Fibroblast of skin of scalp (primary cell): ENCODE data around the gene DRAM1.
"Not testable (repeated sequence)": the region's sequence is repeated elsewhere in the genome, so short reads cannot be mapped to it uniquely, and the experiment has no call there.

Experiments
- DNase-seq: peaks from one replicate; pipeline ENCODE4 v3.0.0-alpha.2; 2013

The DRAM1 gene

DNA sequence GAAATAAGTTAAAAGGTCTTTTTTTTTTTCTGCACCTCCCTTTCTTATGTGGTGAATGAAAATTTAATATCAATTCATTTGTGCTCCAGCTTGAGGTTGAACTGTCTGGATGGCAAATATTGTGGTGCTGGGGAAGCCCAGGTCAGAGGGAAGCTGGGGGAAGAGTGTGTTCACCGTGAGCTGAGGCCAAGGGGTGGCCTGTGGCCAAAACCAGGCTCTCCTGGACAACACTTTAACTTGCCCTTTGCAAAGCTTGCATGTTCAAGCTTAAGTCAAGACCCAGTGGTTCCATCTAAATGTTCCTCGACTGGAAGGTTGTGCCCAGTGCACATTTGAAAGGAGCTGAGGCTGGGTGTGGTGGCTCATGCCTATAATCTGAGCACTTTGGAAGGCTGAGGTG, 28.8 kb downstream of the DRAM1 start:
- no peak for DNase-seq

DNA sequence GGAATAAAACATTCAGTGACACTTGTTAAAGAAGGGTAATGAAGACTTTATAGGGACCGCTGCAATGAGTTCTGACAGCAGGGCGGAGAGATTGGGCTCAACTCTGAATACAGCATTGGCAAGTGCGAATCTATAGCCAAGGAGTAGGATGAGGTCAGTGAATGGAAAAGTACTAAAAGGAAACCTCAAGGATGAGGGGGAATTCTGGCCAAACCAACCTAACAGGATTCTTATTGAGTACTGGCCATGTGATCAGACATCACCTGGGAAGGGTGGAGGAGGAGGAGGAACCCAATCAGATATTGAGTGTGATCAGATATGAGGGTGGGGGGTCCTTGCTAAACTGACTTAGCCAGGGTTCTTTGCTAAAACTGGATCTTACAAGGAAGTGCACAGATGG, 31.0 kb downstream of the DRAM1 start:
- no peak for DNase-seq

DNA sequence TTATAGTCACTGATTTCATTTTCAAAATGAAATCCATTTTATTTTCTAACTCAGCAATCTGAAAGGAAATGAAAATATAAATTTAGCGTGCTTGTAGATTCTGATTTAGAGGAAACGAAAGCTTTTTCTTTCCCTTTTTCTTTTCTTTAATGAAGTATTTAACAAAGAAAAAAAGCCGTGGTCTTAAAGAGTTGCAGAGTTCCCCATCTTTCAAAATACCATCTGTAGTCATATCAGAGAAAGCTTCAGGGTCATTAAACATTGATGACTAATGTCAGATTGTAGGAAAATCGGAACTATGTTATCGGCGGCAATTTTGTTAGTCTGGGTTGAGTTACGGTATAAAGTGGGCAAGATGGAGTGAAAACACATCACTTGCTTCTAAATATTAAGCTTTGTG, 32.3 kb downstream of the DRAM1 start:
- no peak for DNase-seq

DNA sequence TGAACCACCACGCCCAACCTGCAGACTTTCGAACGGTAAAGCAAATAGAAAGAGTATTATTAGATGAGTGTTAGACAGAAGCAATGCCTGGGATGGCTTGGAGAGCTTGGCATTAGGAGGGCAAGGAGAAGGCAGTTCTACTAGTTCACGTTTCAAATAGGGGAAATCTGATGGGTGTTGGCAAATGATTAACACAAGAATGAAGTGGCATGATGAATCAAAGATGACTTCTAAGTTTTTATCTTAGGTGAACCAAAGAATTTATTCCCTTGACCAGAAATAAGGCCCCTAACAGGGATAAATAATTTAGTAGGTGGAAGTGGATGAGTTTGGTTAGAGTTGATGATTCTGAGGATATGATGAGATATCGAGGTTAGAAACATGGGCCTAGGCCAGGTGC, 38.5 kb downstream of the DRAM1 start:
- no peak for DNase-seq

DNA sequence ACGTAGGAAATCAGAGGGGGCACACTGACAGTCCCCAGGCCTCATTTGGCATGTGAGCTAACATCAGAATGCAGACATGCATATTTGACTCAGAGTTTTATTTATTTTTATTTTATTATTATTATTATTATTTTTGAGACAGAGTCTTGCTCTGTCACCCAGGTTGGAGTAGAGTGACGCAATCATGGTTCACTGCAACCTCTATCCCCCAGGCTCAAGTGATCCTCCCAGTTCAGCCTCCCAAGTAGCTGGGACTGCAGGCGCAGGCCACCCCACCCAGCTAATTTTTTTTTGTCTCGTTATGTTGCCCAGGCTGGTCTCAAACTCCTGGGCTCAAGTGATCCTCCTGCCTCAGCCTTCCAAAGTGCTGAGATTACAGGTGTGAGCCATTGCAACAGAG, 41.4 kb downstream of the DRAM1 start:
- not testable (repeated sequence) for DNase-seq

DNA sequence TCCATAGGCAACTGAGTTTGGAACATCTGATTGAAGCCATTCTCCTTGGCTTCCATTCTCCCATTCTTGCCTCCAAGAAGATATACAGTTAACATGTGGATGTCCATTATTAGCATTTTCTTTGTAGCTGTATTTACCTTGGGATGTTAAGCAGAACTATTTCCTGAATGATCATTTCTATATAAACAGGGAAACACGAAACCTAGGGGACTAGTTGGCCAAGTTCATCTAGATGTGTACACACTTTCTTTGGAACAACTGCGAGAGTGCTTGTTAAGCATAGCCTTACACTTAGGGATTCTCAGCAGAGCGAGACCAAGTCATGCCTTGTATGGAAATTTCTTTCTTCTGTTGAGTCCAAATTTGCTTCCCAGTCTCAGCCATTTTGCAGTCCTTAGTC, 42.1 kb downstream of the DRAM1 start:
- no peak for DNase-seq

DNA sequence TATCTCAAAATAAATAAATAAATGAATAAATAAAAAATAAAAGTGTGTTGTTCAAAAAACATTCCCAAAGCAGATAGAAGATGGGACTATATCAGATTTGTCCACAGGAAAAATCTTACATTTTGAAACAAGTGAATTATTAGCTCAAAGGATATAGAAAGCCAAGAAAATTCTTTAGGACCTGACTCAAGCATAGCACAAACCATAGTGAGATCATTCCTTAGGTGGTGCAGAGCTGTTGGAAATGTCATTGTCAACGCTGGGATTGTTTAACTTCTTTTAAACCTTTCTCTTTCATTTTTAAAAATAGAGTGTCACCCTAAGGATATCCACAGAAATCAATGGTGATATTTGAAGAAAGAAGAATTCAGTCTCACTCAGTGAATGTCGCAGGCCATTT, 43.5 kb downstream of the DRAM1 start:
- DNase-seq = no peak

DNA sequence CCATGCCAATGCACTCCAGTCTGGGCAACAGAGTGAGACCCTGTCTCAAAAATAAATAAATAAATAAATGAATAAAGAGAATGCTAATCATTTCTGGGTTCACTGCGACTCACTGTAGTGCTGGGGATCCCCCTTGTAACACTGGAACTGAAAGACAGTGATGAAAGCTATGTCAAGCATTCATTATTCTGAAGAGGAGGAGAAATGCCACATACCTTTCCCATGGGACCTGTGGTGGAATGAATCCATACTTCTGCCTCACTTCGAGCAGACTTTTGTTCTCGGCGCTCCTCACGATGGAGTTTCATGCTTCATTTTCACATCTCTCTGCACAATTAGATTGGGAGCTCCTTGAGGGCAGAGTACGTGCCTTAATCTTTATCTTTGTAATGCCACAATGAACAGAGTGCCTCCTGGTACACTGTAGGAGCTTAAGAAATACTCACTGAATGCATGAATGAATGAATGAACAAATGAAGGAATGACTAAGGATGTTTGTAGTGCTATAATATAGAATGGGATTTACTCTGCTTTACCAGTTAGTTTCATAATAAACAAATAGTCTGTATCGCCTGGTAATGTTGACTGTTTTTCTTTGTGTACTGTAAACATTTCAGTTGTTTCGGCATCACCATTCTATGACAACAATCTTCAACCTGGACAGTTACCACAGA, 45.8 kb downstream of the DRAM1 start:
- no peak for DNase-seq

DNA sequence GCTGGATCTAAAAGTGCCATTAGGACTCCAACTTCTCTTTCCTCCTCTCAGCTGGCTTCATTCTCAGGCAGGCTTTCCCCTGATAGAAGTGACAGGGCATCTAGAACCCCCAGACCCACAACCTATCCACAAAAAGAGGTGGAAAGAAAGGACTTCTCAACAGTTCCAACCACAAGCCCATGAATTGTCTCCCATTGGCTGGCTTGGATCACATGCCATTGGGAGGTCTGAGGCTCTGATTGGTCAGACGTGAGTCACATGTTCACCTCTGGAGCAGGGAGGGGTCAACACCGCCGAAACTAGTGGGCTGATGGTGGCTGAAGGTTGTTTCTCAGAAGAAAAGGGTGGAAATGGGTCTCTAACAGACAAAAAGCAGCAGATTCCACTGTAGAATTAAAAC, 47.2 kb downstream of the DRAM1 start:
- DNase-seq = peak; percentile 46

DNA sequence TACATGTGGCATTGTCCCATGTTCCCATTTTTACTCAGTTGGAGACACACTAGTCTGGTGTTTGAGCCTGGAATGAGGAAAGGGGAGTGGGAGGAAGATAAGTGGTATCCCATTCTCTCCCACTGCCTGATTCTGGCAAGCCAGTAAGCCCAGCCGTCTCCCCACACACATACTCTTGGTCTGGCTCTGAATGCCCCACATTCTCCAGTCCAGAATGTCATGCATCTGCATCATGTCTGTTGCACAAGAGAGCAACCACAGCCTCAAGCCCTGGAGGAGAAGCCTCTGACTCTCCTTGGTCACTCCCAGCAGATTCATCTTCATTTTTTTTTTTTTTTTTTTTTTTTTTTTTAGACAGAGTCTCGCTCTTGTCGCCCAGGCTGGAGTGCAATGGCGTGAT, 48.0 kb downstream of the DRAM1 start:
- DNase-seq = peak; percentile 98

DNA sequence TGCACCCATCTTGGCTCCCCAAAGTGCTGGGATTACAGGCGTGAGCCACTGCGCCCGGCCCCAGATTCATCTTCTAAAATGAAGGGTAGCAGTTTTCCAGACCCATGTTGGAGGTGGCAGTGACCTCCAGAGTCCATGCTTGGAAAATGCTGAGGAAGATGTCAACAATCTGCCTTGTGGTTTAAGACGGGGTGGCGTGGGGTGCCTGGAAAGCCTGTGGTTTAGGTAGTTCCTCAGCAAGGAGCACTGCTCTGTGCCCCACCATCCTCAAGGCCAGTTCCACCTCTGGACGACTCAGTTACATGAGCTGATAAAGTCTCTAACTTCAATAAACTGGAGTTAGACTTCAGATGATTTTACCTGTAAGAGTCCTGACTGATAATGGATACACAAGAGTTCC, 48.6 kb downstream of the DRAM1 start:
- no peak for DNase-seq

DNA sequence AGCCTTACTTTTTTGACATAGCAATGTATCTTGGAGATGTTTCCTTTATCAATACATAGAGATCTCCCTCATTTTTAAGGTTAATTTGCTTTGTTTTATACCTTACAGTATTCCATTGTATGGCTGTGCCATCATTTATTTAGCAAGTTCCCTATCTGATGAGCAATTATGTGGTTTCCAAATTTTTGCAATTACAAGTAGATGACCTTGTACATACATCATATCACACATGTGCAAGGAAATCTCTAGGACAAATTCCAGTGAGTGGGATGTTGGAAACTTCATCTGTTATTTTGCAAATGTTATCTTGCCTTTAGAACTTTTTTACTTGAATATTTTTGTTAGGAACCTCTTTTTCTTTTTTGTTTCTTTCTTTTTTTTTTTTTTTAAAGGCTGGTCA, 49.7 kb downstream of the DRAM1 start:
- DNase-seq = peak; percentile 29

DNA sequence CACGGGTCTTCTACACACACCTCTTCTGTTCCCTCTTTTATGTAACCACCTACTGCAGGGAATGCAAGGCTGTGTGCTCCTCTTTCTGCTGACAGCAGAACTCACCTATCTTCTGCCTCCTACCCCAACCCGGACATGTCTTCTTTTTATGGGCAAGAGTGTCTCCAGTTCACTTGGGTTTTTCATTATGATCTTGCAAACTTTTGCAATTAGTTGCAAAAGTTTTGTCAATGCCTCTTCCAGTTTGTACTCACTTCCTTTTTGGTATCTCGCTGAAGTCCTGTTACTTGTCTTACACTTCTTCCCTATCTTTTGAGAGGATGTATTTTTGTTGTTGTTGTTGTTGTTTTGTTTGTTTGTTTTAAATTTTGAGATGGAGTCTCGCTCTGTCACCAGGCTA, 50.6 kb downstream of the DRAM1 start:
- DNase-seq = no peak

DNA sequence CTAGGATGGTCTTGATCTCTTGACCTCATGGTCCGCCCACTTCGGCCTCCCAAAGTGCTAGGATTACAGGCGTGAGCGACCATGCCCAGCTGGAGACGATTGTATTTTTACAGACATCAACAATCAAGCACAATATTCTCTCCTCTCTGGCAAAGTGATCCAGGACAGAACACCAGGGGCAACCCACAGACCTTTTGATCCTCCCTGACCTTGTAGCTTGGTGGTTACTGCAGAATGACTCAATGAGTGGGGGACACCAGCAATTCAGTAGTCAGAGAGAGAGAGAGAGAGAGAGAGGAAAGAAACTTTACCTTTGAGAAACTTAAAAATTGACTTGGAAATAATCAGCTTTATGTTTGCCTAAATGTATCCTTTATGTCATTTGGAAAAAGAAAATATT, 51.2 kb downstream of the DRAM1 start:
- no peak for DNase-seq

DNA sequence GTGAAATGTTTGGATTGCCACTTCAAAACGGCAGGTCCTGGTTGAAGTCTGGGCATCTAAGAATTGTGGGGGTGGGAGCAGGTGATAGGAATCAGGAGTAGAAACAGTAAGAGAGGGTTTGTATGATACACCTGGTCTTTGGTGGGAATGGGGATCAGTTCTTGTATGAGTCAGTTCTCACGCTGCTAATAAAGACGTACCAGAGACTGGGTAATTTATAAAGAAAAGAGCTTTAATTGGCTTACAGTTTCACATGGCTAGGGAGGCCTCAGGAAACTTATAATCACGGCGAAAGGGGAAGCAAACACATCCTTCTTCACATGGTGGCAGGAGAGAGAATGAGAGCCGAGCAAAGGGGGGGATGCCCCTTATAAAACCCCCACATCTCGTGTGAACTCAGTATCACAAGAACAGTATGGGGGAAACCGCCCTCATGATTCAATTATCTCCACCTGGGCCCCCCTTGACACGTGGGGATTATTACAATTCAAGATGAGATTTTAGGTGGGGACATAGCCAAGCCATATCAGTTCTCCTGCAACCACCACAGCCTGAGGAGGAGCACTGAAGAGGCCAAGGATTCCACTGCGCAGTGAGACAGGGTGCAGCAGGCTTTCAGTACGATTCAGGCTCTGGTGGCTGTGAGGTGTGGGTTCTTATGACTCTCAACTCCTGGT, 52.1 kb downstream of the DRAM1 start:
- no peak for DNase-seq

DNA sequence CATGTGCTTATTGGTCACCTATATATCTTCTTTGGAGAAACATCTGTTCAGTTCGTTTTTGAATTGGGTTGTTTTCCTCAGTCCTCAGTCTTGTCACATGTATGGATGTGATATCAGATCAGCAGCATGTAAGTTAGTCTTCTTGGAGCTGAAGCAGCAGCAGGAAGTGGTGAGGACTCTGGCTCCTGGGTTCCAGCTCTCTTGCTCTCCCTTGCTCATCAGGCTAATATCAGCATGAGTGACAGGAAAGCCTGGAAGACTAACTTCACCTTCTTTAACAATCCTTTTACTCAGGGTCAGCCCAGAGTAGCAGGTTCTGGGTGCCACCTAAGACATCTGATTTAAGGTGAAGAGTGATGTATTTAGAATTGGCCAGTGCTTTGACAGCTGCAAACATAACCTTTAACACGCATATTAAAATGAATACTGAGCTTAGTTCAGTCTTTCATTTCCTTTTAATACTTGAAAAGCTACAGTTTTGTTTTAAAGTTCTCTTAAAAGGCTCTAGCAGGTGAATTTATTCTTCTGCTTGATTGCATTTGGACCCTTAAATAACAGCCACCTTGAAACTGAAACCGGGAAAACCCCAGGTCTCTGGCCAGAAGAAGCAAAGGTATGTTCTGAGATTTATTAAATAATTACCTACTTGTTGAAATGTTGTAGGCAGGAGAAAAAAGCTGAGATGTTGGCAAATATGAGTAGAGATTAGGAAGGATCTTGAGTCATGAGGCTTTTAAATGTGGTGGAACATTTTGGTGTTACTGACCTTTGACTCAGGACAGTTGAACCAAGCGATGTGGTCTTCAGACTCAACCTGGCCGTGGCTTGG, 54.3 kb downstream of the DRAM1 start:
- DNase-seq = no peak

DNA sequence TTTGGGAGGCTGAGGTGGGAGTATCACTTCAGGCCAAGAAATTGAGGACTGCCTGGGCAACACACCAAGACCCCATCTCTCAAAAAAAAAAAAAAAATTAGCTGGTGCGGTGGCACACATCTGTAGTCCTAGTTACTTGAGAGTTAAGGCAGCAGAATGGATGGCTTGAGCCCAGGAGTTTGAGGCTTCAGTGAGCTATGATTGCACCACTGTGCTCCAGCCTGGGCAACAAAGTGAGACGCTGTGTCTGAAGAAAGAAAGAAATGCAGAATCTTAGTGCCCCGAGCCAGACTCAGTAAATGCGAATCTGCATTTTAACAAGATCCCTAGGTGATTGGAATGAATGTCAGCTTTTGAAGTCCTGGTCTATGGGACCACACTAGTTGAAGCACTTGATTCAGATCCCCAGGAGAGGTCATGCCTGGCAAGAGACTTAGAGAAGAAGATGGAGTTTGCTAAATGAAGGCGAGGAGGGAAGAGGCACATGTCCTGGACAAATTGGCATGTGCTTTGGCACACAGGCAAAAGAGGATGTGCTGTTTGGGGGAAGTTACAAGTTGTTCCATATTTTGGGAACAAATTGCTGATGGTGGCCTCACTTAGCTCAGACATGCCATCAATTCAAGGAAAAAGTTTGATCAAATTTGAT, 56.6 kb downstream of the DRAM1 start:
- DNase-seq = no peak

DNA sequence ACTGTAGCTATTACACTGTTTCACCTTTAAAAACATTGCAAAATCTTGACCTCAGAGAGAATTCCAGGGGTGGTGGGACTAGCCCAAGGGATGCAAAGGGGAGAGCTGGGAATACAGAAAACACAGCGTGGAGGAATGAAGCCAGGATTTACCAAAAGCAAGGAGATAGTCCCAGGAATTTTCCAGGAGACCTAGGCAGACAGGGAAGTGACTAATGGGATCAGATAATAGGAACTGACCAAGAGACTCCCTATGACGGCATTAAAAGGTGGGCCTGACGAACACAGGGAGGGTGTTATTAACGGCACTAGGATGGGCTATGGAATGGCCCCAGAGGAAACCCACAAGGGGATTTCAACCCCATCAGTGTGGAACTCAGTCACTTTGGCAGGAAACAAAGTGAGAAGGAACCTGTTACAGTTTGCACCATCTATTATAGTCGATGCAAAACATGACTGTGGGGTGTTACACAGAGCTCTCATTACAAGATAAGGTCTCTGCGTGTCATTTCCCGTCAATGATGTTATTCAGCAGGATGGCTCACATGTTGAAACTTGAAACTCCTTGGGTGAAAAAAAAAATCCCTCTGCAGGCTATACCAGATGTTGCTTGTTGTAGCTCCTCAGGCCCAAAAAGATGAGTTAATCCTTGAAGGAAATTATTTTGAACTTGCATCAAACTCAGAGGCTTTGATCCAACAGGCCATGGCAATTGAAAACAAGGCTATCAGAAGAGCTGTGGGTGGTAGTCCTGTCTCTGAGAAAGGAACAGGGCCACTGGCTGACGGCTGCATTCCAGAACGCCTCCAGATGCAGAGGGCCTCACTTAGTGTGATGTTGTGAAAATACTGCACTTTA, 58.7 kb downstream of the DRAM1 start:
- DNase-seq = peak; percentile 84

DNA sequence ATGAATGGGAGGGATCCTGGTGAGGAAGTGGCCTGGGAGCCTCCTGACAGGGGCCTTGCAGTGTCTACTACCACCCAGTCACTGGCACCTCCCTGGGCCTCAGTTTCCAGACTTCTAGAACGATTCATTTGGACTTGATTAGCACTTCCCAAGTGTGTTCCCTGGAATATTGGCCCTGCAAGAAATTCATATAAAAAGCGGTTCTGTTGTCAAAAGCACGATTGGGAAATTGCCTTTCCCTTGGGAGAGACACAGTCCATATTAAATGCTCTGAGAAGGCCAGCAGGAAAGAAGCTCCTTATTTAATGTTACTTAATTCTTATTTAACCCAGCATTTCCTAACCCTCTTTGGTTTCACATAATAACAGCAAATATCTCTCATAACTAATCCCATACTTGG, 61.9 kb downstream of the DRAM1 start:
- no peak for DNase-seq

DNA sequence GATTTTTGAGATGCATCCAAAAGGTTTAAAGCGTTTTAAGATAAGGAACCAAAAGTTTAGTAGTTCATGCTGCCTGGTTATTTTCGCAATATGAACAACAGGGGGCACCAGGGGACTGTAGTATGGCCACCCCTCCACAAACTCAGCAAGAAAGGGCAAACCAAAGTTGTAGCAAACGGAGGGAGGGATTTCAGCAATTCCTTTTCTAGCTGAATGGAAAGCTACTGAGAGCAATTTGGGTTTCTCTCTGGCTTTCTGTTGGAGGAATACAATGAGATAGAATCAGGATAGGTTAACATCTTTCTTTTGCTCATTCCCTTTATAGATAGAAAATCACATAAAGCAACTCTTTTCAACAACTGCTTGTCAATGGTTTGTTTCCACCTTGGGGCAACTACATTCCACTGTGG, 62.5 kb downstream of the DRAM1 start:
- peak; percentile 78 for DNase-seq

DNA sequence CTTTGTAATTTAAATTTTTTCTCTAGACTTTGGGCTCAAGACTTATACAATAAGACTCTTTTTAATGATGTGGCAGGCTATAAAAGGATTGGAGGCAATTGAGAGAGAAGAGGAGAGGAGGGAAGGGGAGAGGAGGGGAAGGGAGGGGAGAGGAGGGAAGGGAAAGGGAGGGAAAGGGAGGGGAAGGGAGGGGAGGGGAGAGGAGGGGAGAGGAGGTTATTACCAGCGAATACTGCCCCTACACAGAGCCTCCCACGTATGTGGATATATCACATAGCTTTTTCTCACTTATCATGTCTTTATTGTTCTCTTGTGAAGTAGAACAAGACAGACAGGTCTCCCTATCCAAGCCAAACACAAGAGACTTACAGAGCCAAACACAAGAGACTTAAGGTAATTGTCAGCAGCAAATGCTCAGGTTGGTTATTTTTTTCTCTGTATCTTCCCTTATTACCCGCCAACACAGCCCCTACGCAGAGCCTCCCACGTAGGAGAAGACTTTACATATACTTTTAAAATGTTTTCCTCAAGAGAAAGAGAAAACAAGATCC, 63.1 kb downstream of the DRAM1 start:
- DNase-seq = no peak
